SJCRH30 (cell line): Measurements from ENCODE around the gene C13orf46. TPM values are rescaled to one million over a fixed set of nuclear protein-coding genes. Genes with fewer than 3 reads are reported as not detected.
"Not testable (repeated sequence)": the region's sequence is repeated elsewhere in the genome, so short reads cannot be mapped to it uniquely, and the experiment has no call there.

Experiments
- DNase-seq, 2 experiments: peaks; one replicate each; pipeline ENCODE4 v3.0.0-alpha.2; 2015 to 2020
- H3K27ac ChIP-seq: fragments of 250-450 bp; sonication (Bioruptor Pico); 2 replicates; pipeline ENCODE4 v1.5.1; 2020; ENCODE audit warnings: mild to moderate bottlenecking, moderate library complexity
- H3K27me3 ChIP-seq: fragments of 250-450 bp; sonication (Bioruptor Pico); 2 replicates; pipeline ENCODE4 v1.5.1; 2020; ENCODE audit warnings: mild to moderate bottlenecking, moderate library complexity
- H3K36me3 ChIP-seq: fragments of 250-450 bp; sonication (Bioruptor Pico); 2 replicates; pipeline ENCODE4 v1.5.1; 2020; ENCODE audit warnings: mild to moderate bottlenecking, moderate library complexity
- H3K4me1 ChIP-seq: fragments of 250-450 bp; sonication (Bioruptor Pico); 2 replicates; pipeline ENCODE4 v1.5.1; 2020; ENCODE audit warnings: mild to moderate bottlenecking, moderate library complexity
- H3K4me3 ChIP-seq: fragments of 250-450 bp; sonication (Bioruptor Pico); 2 replicates; pipeline ENCODE4 v1.5.1; 2020; ENCODE audit warnings: mild to moderate bottlenecking, moderate library complexity
- H3K9me3 ChIP-seq: fragments of 250-450 bp; sonication (Bioruptor Pico); replicated peaks from 2 replicates; pipeline ENCODE4 v1.5.1; 2020; ENCODE audit warnings: mild to moderate bottlenecking, moderate library complexity
- total RNA-seq: library from RNA; depleted of rRNA; stranded (reverse); fragments of >200 nt; shearing (Covaris generic); gene quantifications from 2 replicates; pipeline ENCODE4 v1.2.3, GENCODE V29; 2014; rRNA removed

C13orf46 gene
- total RNA-seq: 0.04 TPM in 1 of 2 replicates, not detected in the other

DNA sequence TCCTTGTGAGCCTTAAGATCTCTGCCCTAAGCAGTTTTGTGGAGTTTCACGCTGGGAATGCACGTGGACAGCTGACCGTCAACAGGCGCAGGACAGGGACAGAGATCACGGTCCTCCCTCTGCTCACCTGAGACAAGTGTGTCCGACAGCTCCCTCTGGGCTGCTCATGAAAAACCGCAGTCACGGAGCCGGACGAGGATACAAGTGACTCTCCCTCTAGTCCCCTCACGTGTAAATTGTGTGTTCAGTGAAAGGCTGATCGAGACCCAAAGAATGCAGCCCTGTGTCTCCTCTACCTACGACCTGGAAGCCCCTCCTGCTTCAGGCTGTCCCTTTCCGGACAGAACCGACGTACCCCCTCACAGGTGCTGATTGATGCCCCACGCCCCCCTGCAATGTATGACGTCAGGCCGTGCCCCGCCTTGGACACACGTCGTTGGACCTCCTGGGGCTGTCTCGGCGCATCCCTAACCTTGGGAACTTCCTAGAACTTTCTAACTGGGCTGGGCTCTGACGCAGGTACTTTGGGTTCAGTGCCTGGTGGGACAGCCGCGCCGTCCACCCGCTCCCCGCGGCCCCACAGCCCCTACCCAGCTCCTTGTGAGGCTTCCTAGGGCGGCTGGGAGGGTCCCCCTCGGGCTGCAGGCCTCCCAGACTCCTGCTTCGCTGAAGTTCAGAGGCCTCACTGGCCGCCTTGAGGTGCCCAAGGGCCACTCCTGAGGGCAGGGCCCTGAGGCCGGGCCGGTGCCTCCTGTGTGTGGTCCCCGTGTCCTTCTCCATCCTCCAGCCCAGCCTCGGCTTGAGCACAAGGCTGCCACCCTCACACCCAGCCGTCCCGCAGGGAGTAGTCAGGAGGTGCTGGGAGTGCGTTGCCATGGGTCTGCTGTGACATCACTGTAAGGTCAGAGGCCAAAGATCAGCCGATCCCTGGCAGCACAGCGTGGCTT is at the start of gene C13orf46:
Gene C13orf46, minus strand, starts transcription at position 859 of the 947 bp plus-strand sequence. Its CDS starts 79 bp downstream, at position 780.
- H3K4me3 ChIP-seq: no peak within 1 kb of the TSS
- no peaks in the 10 kb centered on the region for H3K9me3 ChIP-seq
- H3K36me3 ChIP-seq: no peaks in the 10 kb centered on the region; the same call in 1 of the 2 replicates
- H3K4me1 ChIP-seq: no peaks in the 10 kb centered on the region; the same call in 1 of the 2 replicates
- no peak within 1 kb of the TSS for H3K27ac ChIP-seq
- no peaks in the 10 kb centered on the region for H3K27me3 ChIP-seq
- no peak for DNase-seq

DNA sequence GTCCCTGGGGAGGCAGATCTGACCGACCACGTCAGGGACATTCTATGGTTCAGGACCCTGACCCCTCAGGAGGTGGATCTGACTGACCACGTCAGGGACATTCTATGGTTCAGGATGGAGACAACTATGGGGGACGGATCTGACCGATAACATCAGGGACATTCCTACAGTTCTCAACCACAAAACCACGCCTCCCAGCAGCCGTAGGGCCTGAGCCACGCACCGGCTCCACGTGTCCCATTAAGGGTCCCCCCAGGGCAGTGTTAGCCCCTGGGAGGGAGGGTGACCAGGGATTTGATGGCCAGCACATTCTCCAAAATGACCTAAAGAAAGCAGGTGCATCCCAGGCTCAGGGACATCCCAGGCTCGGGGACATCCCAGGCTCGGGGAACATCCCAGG is 49.0 kb upstream of the C13orf46 start:
- H3K36me3 ChIP-seq: peaks cover 7% of the 10 kb centered on the region; the same call in 1 of the 2 replicates

DNA sequence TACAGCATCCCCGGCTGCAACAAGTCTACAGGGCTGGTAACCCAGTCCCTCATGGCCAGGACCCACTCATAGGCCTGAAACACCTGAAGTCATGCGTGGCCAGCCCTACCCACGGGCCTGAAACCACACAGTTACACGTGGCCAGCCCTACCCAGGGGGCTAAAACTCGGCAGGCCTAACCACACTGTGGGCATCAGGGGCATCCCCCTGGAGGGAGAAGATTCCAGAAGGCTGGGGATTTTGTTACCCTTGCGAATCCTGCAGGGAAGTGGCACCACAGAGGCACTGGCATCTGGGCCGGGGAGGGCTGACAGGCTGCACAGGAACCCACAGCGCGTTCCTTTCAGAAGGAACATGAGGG is 48.4 kb upstream of the C13orf46 start:
- H3K4me1 ChIP-seq: peaks cover 18% of the 10 kb centered on the region
- DNase-seq: no peak
- H3K27me3 ChIP-seq: no peaks in the 10 kb centered on the region
- H3K4me3 ChIP-seq: no peak overlapping the region
- H3K36me3 ChIP-seq: peaks cover 2% of the 10 kb centered on the region; the same call in 1 of the 2 replicates
- no peak overlapping the region for H3K27ac ChIP-seq
- H3K9me3 ChIP-seq: no peaks in the 10 kb centered on the region

More for the DNA sequence above, 49.0 kb upstream of the C13orf46 start:
- no peaks in the 10 kb centered on the region for H3K27me3 ChIP-seq
- H3K4me3 ChIP-seq: no peak overlapping the region
- DNase-seq: no peak
- H3K9me3 ChIP-seq: no peaks in the 10 kb centered on the region
- no peak overlapping the region for H3K27ac ChIP-seq
- H3K4me1 ChIP-seq: peaks cover 18% of the 10 kb centered on the region

DNA sequence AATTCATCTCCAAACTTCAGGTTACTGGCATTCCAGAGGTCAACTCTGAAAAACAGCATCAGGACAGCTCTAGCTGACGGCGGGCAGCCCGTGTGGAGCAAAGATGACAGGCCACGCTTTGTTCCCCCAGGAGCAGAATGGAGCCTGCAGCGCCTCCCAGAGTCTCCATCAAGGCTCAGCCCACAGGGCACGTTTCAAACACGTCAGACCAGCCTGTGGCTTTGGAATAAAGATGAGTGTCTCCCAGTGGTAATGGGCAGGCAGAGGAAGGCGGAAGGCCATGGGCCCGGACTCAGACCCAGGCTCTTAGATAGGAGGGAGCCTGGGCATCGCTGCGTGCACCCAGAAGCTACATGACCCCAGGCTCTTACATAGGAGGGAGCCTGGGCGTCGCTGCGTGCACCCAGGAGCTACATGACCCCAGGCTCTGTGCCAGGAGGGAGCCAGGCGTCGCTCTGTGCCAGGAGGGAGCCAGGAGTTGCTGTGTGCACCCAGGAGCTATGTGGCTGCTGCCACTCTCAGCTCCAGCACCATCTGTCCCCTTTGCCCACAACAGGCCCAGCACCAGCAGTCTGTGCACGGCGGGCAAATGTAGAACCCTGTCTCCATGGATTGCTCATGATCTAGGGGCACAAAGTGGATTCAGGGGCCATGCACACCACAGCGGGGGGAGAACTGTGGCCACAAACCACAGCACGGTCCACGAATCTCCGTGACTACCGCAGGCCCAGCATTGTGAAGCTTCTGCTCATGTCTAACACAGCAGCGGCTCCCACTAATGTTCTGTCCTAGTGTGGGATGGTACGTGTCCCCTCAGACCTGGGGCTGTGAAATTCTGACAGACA is 47.8 kb upstream of the C13orf46 start:
- peaks cover 4% of the 10 kb centered on the region; the same call in 1 of the 2 replicates for H3K36me3 ChIP-seq
- H3K27me3 ChIP-seq: no peaks in the 10 kb centered on the region
- H3K9me3 ChIP-seq: no peaks in the 10 kb centered on the region
- no peak overlapping the region for H3K27ac ChIP-seq
- H3K4me1 ChIP-seq: peaks cover 16% of the 10 kb centered on the region
- DNase-seq: no peak
- H3K4me3 ChIP-seq: no peak overlapping the region

DNA sequence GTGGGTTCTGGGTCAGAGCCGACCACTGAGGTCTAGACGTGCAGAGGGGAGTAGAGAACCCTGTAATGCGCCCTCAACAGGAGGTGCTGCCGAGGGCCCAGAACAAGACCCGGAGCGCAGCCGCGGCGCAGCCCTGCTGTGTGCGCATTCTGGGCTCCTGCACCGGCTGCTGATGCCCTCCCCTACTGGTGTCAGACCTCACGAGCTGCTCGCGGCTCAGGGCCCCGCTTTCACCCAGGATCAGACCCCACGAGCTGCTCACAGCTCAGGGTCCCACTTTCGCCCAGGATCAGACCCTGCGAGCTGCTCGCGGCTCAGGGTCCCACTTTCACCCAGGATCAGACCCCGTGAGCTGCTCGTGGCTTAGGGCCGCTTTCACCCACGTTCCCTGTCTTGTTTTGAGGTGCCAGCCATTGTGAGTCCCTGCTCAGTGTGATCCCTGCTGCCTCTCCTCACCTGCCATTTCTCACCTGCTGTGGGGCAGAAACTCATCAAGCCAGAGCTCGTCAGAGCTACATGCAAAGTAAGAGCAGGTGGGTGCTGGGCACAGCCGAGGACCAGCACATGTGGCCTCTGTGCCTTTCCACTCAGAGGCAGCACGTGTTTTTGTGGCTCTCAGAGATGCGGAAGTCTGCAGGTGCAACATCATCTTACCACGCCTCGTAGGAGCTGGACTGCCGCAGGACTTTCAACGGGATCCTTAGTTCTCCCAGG is 47.0 kb upstream of the C13orf46 start:
- H3K9me3 ChIP-seq: no peaks in the 10 kb centered on the region
- H3K4me1 ChIP-seq: peaks cover 8% of the 10 kb centered on the region
- peaks cover 5% of the 10 kb centered on the region; the same call in 1 of the 2 replicates for H3K36me3 ChIP-seq
- no peak overlapping the region for H3K4me3 ChIP-seq
- H3K27ac ChIP-seq: no peak overlapping the region
- no peak for DNase-seq
- H3K27me3 ChIP-seq: no peaks in the 10 kb centered on the region

DNA sequence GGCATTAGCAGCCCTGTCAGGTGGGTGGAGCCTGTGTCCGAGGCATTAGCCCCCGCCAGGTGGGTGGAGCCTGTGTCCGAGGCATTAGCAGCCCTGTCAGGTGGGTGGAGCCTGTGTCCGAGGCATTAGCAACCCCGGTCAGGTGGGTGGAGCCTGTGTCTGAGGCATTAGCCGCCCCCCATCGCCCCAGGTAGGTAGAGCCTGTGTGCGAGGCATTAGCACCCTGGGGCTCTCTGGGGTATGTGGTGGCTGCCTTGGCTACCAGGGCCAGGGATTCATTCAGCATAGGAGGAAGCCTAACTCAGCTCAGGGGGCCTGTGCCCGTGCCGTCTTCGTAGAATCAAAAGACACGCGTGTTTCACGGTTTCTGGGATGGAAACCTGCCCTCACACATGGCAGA is 46.3 kb upstream of the C13orf46 start:
- H3K4me1 ChIP-seq, H3K27ac ChIP-seq, H3K4me3 ChIP-seq, DNase-seq, H3K27me3 ChIP-seq, H3K36me3 ChIP-seq, H3K9me3 ChIP-seq: not testable (repeated sequence)

DNA sequence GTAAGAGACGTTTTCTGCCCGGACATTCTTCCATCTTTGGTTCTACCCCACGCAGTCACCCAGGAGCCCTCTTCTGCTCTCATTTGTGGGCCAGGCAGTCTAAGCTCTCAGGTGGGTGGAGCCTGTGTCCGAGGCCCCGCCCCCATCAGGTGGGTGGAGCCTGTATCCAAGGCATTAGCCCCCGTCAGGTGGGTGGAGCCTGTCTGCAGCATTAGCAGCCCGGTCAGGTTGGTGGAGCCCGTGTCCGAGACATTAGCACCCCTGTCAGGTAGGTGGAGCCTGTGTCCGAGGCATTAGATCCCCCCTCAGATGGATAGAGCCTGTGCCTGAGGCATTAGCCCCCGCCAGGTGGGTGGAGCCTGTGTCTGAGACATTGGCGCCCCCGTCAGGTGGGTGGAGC is 45.5 kb upstream of the C13orf46 start:
- H3K36me3 ChIP-seq: peaks cover 5% of the 10 kb centered on the region; the same call in 1 of the 2 replicates
- no peaks in the 10 kb centered on the region for H3K9me3 ChIP-seq
- H3K4me3 ChIP-seq: no peak overlapping the region
- no peaks in the 10 kb centered on the region for H3K27me3 ChIP-seq
- no peaks in the 10 kb centered on the region for H3K4me1 ChIP-seq
- DNase-seq: peak; percentile 17 to 34
- no peak overlapping the region for H3K27ac ChIP-seq

DNA sequence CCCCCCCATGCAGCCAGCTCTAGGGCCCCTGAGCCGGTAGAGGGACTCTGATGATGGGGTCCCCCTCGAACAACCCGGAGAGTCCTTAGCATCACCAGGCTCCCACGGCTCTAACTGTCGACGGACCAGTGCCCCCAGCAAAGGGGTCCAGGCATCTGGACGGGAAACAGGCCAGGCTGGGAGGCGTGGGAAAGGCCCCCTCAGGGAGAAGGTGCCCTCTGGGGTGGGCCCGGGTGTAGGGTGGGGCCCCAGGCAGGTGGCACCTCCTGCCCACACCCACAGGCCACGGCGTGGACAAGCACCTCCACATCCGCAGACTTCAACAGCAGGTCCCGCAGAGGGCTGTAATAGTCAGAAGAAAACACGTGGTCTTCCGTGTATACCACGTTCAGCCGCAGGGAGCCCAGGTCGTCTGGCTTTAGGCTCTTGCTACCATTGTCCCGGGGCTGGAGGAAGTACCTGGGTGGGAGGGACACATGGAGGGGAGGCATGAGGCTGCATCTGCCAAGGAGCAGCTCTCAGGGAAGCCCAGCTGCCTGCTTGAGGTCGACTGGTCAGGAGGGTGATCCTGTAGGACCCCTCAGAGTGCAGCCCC is 44.7 kb upstream of the C13orf46 start:
- peaks cover 5% of the 10 kb centered on the region; the same call in 1 of the 2 replicates for H3K36me3 ChIP-seq

DNA sequence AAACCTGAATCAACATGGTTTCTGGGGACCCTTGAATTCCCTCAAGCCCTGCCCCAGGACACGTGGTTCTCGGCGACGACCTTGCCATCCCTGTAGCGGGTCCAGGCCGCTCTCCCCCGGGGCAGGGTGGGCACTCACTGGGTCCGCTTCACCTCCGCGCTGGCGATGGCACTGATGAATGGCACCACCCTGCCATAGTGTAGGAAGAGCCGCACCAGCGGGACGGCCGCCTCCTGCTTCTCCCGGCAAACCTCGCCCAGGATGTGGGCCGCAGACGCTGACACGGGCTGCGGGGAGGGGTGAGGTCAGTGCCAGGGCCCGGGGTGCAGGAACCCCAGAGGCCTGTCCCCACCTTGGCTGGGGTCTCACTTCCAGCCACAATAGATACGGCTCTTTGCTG is 44.1 kb upstream of the C13orf46 start:
- H3K36me3 ChIP-seq: peaks cover 5% of the 10 kb centered on the region; the same call in 1 of the 2 replicates
- H3K27me3 ChIP-seq: no peaks in the 10 kb centered on the region
- no peaks in the 10 kb centered on the region for H3K9me3 ChIP-seq
- no peak overlapping the region for H3K4me3 ChIP-seq
- no peak overlapping the region for H3K27ac ChIP-seq
- no peaks in the 10 kb centered on the region for H3K4me1 ChIP-seq
- no peak for DNase-seq

More for the DNA sequence above, 44.7 kb upstream of the C13orf46 start:
- Histone ChIP-seq H3K9me3 (no peaks in the 10 kb centered on the region), H3K27me3 (no peaks in the 10 kb centered on the region), H3K4me1 (no peaks in the 10 kb centered on the region), H3K27ac (no peak overlapping the region), H3K4me3 (no peak overlapping the region)
- no peak for DNase-seq

DNA sequence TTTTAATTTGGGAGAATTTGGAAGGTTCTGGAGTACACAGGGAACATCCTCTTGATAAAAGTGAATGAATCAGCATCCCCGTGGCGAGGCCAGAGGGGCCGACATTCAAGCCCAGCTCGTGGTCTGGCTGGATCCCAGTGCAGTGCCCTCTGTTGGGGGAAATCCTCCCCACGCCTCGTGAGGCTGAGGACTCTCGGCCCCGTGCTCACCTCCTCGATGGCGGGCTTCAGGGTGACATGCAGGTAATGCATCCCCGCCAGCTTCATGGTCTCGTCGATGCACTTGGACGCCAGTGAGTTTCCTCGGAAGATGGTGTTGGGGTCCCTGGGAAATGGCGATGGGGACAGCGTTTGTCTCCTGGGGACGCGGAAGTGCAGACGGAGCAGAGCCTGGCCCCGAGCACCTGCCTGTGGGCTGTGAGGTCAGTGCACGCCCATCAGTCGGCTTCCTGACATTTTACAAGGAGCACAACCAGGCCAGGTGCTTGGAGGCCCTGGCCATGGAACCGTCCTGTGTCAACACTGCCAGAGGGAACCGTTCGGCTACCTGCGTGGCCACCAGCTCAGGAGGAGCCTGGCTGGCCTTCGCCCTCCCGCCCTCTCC is 43.3 kb upstream of the C13orf46 start:
- H3K9me3 ChIP-seq: no peaks in the 10 kb centered on the region
- DNase-seq: peak in 1 of 2 experiments; percentile 19
- peaks cover 5% of the 10 kb centered on the region; the same call in 1 of the 2 replicates for H3K36me3 ChIP-seq
- H3K4me3 ChIP-seq: no peak overlapping the region
- no peaks in the 10 kb centered on the region for H3K4me1 ChIP-seq
- H3K27me3 ChIP-seq: no peaks in the 10 kb centered on the region
- H3K27ac ChIP-seq: no peak overlapping the region

DNA sequence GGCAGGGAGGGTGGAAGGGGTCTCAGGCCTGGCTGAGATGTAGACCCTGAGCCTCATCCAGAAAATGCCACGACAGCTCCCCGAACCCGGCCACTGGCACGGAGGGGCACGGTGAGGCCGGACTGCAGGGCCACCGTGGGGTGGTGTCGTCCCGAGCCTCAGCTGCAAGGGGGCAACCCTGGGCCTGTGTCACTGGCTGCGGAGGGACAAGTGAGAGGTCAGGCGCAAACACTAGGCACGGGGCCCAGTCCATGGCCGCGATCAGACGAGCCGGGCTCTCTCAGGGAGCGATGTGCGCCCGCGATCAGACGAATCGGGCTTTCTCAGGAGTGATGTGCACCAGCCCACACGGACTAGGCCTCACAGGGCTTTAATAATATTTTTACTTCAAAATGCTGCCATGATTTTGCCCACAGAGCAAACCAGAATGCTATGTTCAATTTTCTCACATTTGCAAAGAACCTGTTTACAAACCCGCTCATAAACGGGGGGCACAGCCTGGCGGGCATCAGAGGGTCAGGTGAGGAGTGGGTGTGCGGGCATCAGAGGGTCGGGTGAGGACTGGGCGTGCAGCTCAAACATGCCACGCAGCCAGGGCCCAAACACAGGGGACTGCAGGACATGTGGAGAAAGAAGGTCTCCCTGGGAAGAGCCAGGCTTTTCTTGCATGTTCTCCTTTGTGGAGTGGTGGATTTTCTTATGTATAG is 42.6 kb upstream of the C13orf46 start:
- no peak overlapping the region for H3K27ac ChIP-seq
- H3K4me3 ChIP-seq: no peak overlapping the region
- H3K27me3 ChIP-seq: no peaks in the 10 kb centered on the region
- no peak for DNase-seq
- no peaks in the 10 kb centered on the region for H3K4me1 ChIP-seq
- H3K36me3 ChIP-seq: peaks cover 5% of the 10 kb centered on the region; the same call in 1 of the 2 replicates
- H3K9me3 ChIP-seq: no peaks in the 10 kb centered on the region

DNA sequence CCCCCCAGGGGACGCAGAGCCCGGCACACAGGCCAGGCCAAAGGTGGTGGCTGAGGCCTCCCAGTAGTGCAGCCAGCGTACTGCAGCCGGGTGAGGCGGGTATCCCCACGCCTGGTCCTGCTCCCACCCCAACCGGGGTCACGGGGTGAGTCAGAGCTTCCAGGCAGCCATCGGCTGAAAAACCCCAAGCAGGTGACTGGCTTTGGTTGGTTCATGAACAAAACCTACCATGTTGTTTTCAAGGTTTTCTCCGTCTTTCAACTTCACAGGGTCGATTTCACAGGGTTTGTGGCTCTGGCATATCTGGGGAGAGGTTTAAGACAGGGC is 42.1 kb upstream of the C13orf46 start:
- Histone ChIP-seq H3K36me3 (peaks cover 5% of the 10 kb centered on the region; the same call in 1 of the 2 replicates), H3K27ac (no peak overlapping the region), H3K4me1 (no peaks in the 10 kb centered on the region), H3K27me3 (no peaks in the 10 kb centered on the region), H3K4me3 (no peak overlapping the region), H3K9me3 (no peaks in the 10 kb centered on the region)
- no peak for DNase-seq
